Astrocyte (in vitro differentiated cells and primary cell): Measurements from ENCODE around the gene GLYATL1. TPM values are rescaled to one million over a fixed set of nuclear protein-coding genes. Genes with fewer than 3 reads are reported as not detected.

Source experiments
- DNase-seq: peaks from one replicate; pipeline ENCODE4 v3.0.0-alpha.2; 2010; ENCODE audit warnings: low read depth
- FAIRE-seq: peaks from 2 replicates; lab custom pipeline; 2011; peaks lifted over from hg19 to GRCh38; lab: Jason Lieb, UNC
- H2AFZ ChIP-seq: 2 replicates; pipeline ENCODE4 v1.6.0; 2012; ENCODE audit warnings: low read depth, low read length, inconsistent platforms
- H3K27ac ChIP-seq: 2 replicates; pipeline ENCODE4 v1.5.1; 2011; ENCODE audit warnings: low read depth, low read length, inconsistent platforms
- H3K27me3 ChIP-seq: 2 replicates; pipeline ENCODE4 v1.6.0; 2011; ENCODE audit warnings: low read length, inconsistent platforms; ENCODE audit not compliant: insufficient read depth
- H3K36me3 ChIP-seq: 2 replicates; pipeline ENCODE4 v1.5.1; 2011; ENCODE audit warnings: low read length, inconsistent platforms; ENCODE audit not compliant: insufficient read depth
- H3K4me1 ChIP-seq: 2 replicates; pipeline ENCODE4 v1.5.1; 2011; ENCODE audit warnings: low read length, inconsistent platforms; ENCODE audit not compliant: insufficient read depth
- H3K4me2 ChIP-seq: 2 replicates; pipeline ENCODE4 v1.6.0; 2012; ENCODE audit warnings: low read length, inconsistent platforms
- H3K4me3 ChIP-seq: 2 replicates; pipeline ENCODE4 v1.5.1; 2011; ENCODE audit warnings: low read depth, mild to moderate bottlenecking, low read length, inconsistent platforms; ENCODE audit not compliant: insufficient read depth
- H3K79me2 ChIP-seq: 2 replicates; pipeline ENCODE4 v1.6.0; 2012; ENCODE audit warnings: mild to moderate bottlenecking, low read length, inconsistent platforms; ENCODE audit not compliant: insufficient read depth
- H3K9ac ChIP-seq: 2 replicates; pipeline ENCODE4 v1.6.0; 2012; ENCODE audit warnings: mild to moderate bottlenecking, low read length, inconsistent platforms
- H3K9me3 ChIP-seq: 2 replicates; pipeline ENCODE4 v1.5.1; 2012; ENCODE audit warnings: low read depth, mild to moderate bottlenecking, low read length, inconsistent platforms; ENCODE audit not compliant: insufficient read depth
- H4K20me1 ChIP-seq: 2 replicates; pipeline ENCODE4 v1.6.0; 2012; ENCODE audit warnings: low read length, inconsistent platforms; ENCODE audit not compliant: insufficient read depth
- H3K27ac Mint-ChIP-seq: one replicate; pipeline ENCODE4 v1.8.0; 2021; ENCODE audit warnings: mild to moderate bottlenecking, mixed read lengths; ENCODE audit not compliant: unreplicated experiment
- H3K27me3 Mint-ChIP-seq: one replicate; pipeline ENCODE4 v1.8.0; 2021; ENCODE audit warnings: low read depth, mixed read lengths; ENCODE audit not compliant: unreplicated experiment
- H3K36me3 Mint-ChIP-seq: one replicate; pipeline ENCODE4 v1.8.0; 2021; ENCODE audit warnings: low read depth, mixed read lengths; ENCODE audit not compliant: unreplicated experiment
- H3K4me1 Mint-ChIP-seq: one replicate; pipeline ENCODE4 v1.8.0; 2021; ENCODE audit warnings: low read depth, mixed read lengths; ENCODE audit not compliant: unreplicated experiment
- H3K4me3 Mint-ChIP-seq: one replicate; pipeline ENCODE4 v1.8.0; 2021; ENCODE audit warnings: mild to moderate bottlenecking, moderate library complexity, mixed read lengths; ENCODE audit not compliant: unreplicated experiment
- H3K9me3 Mint-ChIP-seq: one replicate; pipeline ENCODE4 v1.8.0; 2021; ENCODE audit warnings: mild to moderate bottlenecking, mixed read lengths; ENCODE audit not compliant: unreplicated experiment
- CTCF ChIP-seq: IDR thresholded peaks from 2 replicates; pipeline ENCODE4 v1.5.1; 2011; ENCODE audit warnings: low read depth, mild to moderate bottlenecking, inconsistent platforms, low read length, moderate library complexity; ENCODE audit not compliant: insufficient read depth
- EZH2 ChIP-seq: IDR thresholded peaks from 2 replicates; pipeline ENCODE4 v1.6.1; 2012; ENCODE audit warnings: mild to moderate bottlenecking, low read length, inconsistent platforms; ENCODE audit not compliant: insufficient read depth
- total RNA-seq: library from RNA; stranded (reverse); gene quantifications from 2 replicates; pipeline ENCODE4 v1.2.1, GENCODE V29; 2021

Gene GLYATL1
- total RNA-seq, 1 donor from 2014 or later, result not detected

- Histone ChIP-seq H4K20me1 (no peaks in the 10 kb centered on the region), H3K27ac (no peak overlapping the region), H3K4me1 (no peaks in the 10 kb centered on the region), H3K27me3 (no peaks in the 10 kb centered on the region), H3K9me3 (no peaks in the 10 kb centered on the region), H3K79me2 (no peaks in the 10 kb centered on the region), H3K4me2 (no peak overlapping the region), H2AFZ (no peak overlapping the region), H3K36me3 (no peaks in the 10 kb centered on the region), H3K9ac (no peak overlapping the region), H3K4me3 (no peak overlapping the region)
- TF ChIP-seq EZH2 (no peak), CTCF (no peak)
- no peak for DNase-seq
- FAIRE-seq, result no peak
- Mint-ChIP-seq H3K27ac (no peak overlapping the region), H3K36me3 (no peaks in the 10 kb centered on the region), H3K4me1 (no peaks in the 10 kb centered on the region), H3K9me3 (no peaks in the 10 kb centered on the region), H3K4me3 (no peak overlapping the region), H3K27me3 (peaks cover 8% of the 10 kb centered on the region)
Measured at GRCh38 chr11:58933661-58934060, 5.6 kb upstream of the GLYATL1 start.

GRCh38 chr11:58934945-58935513 is 4.3 kb upstream of the GLYATL1 start:
- Mint-ChIP-seq H3K4me3 (no peak overlapping the region), H3K27me3 (peaks cover 11% of the 10 kb centered on the region), H3K36me3 (no peaks in the 10 kb centered on the region), H3K9me3 (no peaks in the 10 kb centered on the region), H3K27ac (no peak overlapping the region), H3K4me1 (no peaks in the 10 kb centered on the region)
- H3K79me2 ChIP-seq, result no peaks in the 10 kb centered on the region
- no peak overlapping the region for H3K4me2 ChIP-seq
- H3K4me1 ChIP-seq, result no peaks in the 10 kb centered on the region
- H3K27me3 ChIP-seq, result no peaks in the 10 kb centered on the region
- TF ChIP-seq EZH2 (no peak), CTCF (no peak)
- no peaks in the 10 kb centered on the region for H3K9me3 ChIP-seq
- H3K4me3 ChIP-seq, result no peak overlapping the region
- H2AFZ ChIP-seq, result no peak overlapping the region
- H3K36me3 ChIP-seq, result no peaks in the 10 kb centered on the region
- DNase-seq (no peak), FAIRE-seq (no peak)
- H3K27ac ChIP-seq, result no peak overlapping the region
- H3K9ac ChIP-seq, result no peak overlapping the region
- no peaks in the 10 kb centered on the region for H4K20me1 ChIP-seq

DNA sequence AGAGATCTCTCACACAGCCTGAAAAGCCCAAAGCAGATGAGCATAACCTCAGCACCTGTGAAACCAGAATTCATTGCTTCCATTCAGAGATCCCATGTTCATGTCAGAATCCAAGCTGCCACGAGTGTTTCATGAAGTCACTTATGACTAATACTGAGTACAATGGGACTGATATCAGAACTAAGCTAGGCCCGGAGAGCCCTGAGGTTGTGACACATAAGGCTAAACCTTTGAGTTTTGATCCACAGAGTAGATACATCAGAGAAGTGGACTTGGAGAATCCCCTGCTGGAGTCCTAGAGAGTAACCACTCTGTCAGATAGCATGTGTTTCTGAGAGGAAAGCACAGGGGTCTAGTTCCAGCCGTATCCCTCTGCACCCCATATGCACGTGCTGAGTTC is 890 bp upstream of the GLYATL1 start:
- no peaks in the 10 kb centered on the region for H4K20me1 ChIP-seq
- no peak overlapping the region for H3K4me3 ChIP-seq
- H2AFZ ChIP-seq, result no peak overlapping the region
- no peaks in the 10 kb centered on the region for H3K27me3 ChIP-seq
- no peak overlapping the region for H3K9ac ChIP-seq
- no peak overlapping the region for H3K4me3 Mint-ChIP-seq
- FAIRE-seq (no peak), DNase-seq (no peak)
- no peaks in the 10 kb centered on the region for H3K9me3 ChIP-seq
- no peak overlapping the region for H3K27ac ChIP-seq
- no peak overlapping the region for H3K4me2 ChIP-seq
- no peaks in the 10 kb centered on the region for H3K4me1 ChIP-seq
- peaks cover 11% of the 10 kb centered on the region for H3K27me3 Mint-ChIP-seq
- no peak overlapping the region for H3K27ac Mint-ChIP-seq
- H3K36me3 ChIP-seq, result no peaks in the 10 kb centered on the region
- TF ChIP-seq EZH2 (no peak), CTCF (no peak)
- H3K9me3 Mint-ChIP-seq, result no peaks in the 10 kb centered on the region
- H3K36me3 Mint-ChIP-seq, result no peaks in the 10 kb centered on the region
- H3K79me2 ChIP-seq, result no peaks in the 10 kb centered on the region
- H3K4me1 Mint-ChIP-seq, result no peaks in the 10 kb centered on the region
